Mesendoderm (in vitro differentiated cells): ENCODE data around the gene NUBPL.

ENCODE experiments used
- DNase-seq: peaks from one replicate; pipeline ENCODE4 v3.0.0; 2013
- H2AK5ac ChIP-seq: 2 replicates; pipeline ENCODE4 v1.6.1; 2013; ENCODE audit warnings: low read length, inconsistent platforms
- H2BK120ac ChIP-seq: 2 replicates; pipeline ENCODE4 v1.6.1; 2013; ENCODE audit warnings: low read depth, mild to moderate bottlenecking, low read length, moderate library complexity, mixed read lengths
- H2BK15ac ChIP-seq: replicated peaks from 2 replicates; pipeline ENCODE4 v1.6.1; 2013; ENCODE audit warnings: low read depth, mild to moderate bottlenecking, moderate library complexity
- H2BK5ac ChIP-seq: 2 replicates; pipeline ENCODE4 v1.6.1; 2013; ENCODE audit warnings: low read length, inconsistent platforms
- H3K18ac ChIP-seq: 2 replicates; pipeline ENCODE4 v1.6.1; 2013; ENCODE audit warnings: mild to moderate bottlenecking, low read length, mixed read lengths
- H3K23ac ChIP-seq: one replicate; pipeline ENCODE4 v1.6.1; 2013; ENCODE audit warnings: low read length
- H3K27ac ChIP-seq: 2 replicates; pipeline ENCODE4 v1.5.1; 2013; ENCODE audit warnings: low read depth, mild to moderate bottlenecking, inconsistent platforms, low read length, moderate library complexity
- H3K27me3 ChIP-seq: 2 replicates; pipeline ENCODE4 v1.6.1; 2013; ENCODE audit warnings: low read length, control low read depth, mild to moderate bottlenecking, inconsistent platforms; ENCODE audit not compliant: insufficient read depth, poor library complexity
- H3K36me3 ChIP-seq: 2 replicates; pipeline ENCODE4 v1.6.1; 2013; ENCODE audit warnings: low read length, inconsistent platforms; ENCODE audit not compliant: control insufficient read depth, insufficient read depth
- H3K4ac ChIP-seq: one replicate; pipeline ENCODE4 v1.6.1; 2013; ENCODE audit warnings: low read depth, mild to moderate bottlenecking, low read length, moderate library complexity
- H3K4me1 ChIP-seq: 2 replicates; pipeline ENCODE4 v1.6.1; 2013; ENCODE audit warnings: low read depth, low read length, inconsistent platforms; ENCODE audit not compliant: control insufficient read depth
- H3K4me2 ChIP-seq: 2 replicates; pipeline ENCODE4 v1.6.1; 2013; ENCODE audit warnings: low read length
- H3K4me3 ChIP-seq: 2 replicates; pipeline ENCODE4 v1.5.1; 2013; ENCODE audit warnings: mild to moderate bottlenecking, low read length
- H3K56ac ChIP-seq: one replicate; pipeline ENCODE4 v1.6.1; 2013; ENCODE audit warnings: low read length
- H3K79me1 ChIP-seq: 2 replicates; pipeline ENCODE4 v1.6.1; 2013; ENCODE audit warnings: low read length, inconsistent platforms
- H3K79me2 ChIP-seq: 2 replicates; pipeline ENCODE4 v1.6.1; 2013; ENCODE audit warnings: mild to moderate bottlenecking, low read length; ENCODE audit not compliant: control insufficient read depth, insufficient read depth
- H3K9ac ChIP-seq: 2 replicates; pipeline ENCODE4 v1.6.1; 2013; ENCODE audit warnings: low read length, inconsistent platforms
- H4K5ac ChIP-seq: one replicate; pipeline ENCODE4 v1.6.1; 2013; ENCODE audit warnings: low read length
- H4K8ac ChIP-seq: one replicate; pipeline ENCODE4 v1.6.1; 2013; ENCODE audit warnings: low read depth, mild to moderate bottlenecking, control low read depth, low read length, moderate library complexity
- WGBS: extraction: QIAGEN DNeasy Blood & Tissue Kit; methylation state at CpG from one replicate; pipeline ENCODE4 v1.1.7; 2013; ENCODE audit warnings: low lambda C conversion rate, missing lambda C conversion rate; ENCODE audit not compliant: insufficient coverage; ENCODE audit errors: extremely low coverage; 5-methylcytosine and 5-hydroxymethylcytosine counted together

Gene NUBPL

DNA sequence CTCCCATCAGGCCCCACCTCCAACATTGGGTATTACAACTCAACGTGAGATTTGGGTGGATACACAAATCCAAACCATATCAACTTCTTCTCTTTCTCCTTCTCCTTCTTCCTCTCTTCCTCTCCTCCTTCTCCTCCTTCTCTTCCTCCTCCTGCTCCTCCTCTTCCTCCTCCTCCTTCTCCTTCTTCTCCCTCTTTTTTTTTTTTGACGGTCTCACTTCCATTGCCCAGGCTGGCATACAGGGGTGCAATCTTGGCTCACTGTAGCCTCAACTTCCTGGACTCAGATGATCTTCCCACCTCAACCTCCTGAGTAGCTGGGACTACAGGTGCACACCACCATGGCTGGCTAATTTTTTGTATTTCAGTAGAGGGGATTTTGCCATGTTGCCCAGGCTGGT is 11.4 kb upstream of the NUBPL start:
- H3K18ac ChIP-seq: no peak overlapping the region
- no peaks in the 10 kb centered on the region for H3K79me1 ChIP-seq
- no peaks in the 10 kb centered on the region for H3K36me3 ChIP-seq
- no peak overlapping the region for H3K56ac ChIP-seq
- no peak overlapping the region for H3K4me3 ChIP-seq
- no peak overlapping the region for H3K9ac ChIP-seq
- no peak overlapping the region for H2AK5ac ChIP-seq
- no peak overlapping the region for H4K5ac ChIP-seq
- H2BK120ac ChIP-seq: no peak overlapping the region
- H2BK5ac ChIP-seq: no peak overlapping the region
- H3K23ac ChIP-seq: no peak overlapping the region
- no peak overlapping the region for H2BK15ac ChIP-seq
- H3K4me2 ChIP-seq: no peak overlapping the region
- no peak for DNase-seq
- no peaks in the 10 kb centered on the region for H3K4me1 ChIP-seq
- no peak overlapping the region for H4K8ac ChIP-seq
- H3K4ac ChIP-seq: no peak overlapping the region
- no CpG with 5 or more reads among the region's 2 CpGs for WGBS
- H3K79me2 ChIP-seq: no peaks in the 10 kb centered on the region
- H3K27me3 ChIP-seq: no peaks in the 10 kb centered on the region
- H3K27ac ChIP-seq: no peak overlapping the region

DNA sequence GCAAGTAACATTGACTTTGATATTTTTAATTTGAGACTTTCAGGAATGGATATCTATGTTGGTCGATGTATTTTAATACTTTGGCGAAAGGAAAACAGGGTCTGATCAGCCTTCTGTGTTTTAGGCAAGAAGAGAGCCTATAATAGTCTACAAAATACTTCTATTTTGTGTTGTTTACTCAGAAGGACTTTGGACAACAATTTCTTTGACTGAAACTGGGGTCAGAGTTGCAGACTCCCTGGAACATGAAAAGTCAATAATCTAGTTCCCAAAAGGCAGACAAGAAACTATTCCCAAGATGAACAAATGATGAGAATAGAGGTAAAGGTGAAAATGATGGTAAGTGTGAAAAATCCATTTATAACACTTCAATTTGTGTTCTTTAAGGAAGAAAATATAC is 10.6 kb upstream of the NUBPL start:
- WGBS: no CpG with 5 or more reads among the region's 2 CpGs
- no peak overlapping the region for H2BK15ac ChIP-seq
- no peak overlapping the region for H4K5ac ChIP-seq
- H3K4me3 ChIP-seq: no peak overlapping the region
- H3K18ac ChIP-seq: no peak overlapping the region
- H3K4ac ChIP-seq: no peak overlapping the region
- no peak overlapping the region for H2BK5ac ChIP-seq
- no peak overlapping the region for H4K8ac ChIP-seq
- H3K27me3 ChIP-seq: no peaks in the 10 kb centered on the region
- H3K36me3 ChIP-seq: no peaks in the 10 kb centered on the region
- H2BK120ac ChIP-seq: no peak overlapping the region
- H2AK5ac ChIP-seq: no peak overlapping the region
- no peak overlapping the region for H3K23ac ChIP-seq
- H3K4me1 ChIP-seq: no peaks in the 10 kb centered on the region
- H3K4me2 ChIP-seq: no peak overlapping the region
- no peaks in the 10 kb centered on the region for H3K79me2 ChIP-seq
- H3K56ac ChIP-seq: no peak overlapping the region
- no peaks in the 10 kb centered on the region for H3K79me1 ChIP-seq
- no peak for DNase-seq
- no peak overlapping the region for H3K27ac ChIP-seq
- no peak overlapping the region for H3K9ac ChIP-seq

DNA sequence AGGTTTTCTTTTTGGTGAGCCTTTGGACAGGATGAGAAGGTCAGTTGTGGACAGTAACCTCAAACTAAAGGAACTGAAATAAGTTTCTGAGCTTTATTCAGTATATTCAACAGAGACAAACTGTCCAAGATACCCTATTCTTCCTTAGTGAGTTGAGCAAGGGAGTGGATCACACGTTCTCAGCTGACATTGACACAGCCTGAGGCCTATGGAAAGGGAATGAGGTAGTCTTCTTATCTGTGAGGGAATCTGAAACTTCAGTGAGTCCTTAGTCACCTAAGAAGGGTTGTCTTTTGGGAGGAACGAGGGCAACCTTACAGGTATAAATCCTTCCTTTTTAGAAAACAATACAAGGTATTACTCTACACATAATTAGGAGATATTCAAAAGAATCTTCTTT is 5.0 kb upstream of the NUBPL start:
- H3K4me1 ChIP-seq: no peaks in the 10 kb centered on the region
- no peak overlapping the region for H2BK5ac ChIP-seq
- no peaks in the 10 kb centered on the region for H3K36me3 ChIP-seq
- no peak overlapping the region for H3K18ac ChIP-seq
- no peaks in the 10 kb centered on the region for H3K27me3 ChIP-seq
- DNase-seq: peak; percentile 42
- H3K27ac ChIP-seq: no peak overlapping the region
- H3K56ac ChIP-seq: no peak overlapping the region
- H3K4me2 ChIP-seq: no peak overlapping the region
- no CpG with 5 or more reads among the region's 2 CpGs for WGBS
- H2AK5ac ChIP-seq: no peak overlapping the region
- H3K9ac ChIP-seq: no peak overlapping the region
- H3K4me3 ChIP-seq: no peak overlapping the region
- no peak overlapping the region for H2BK15ac ChIP-seq
- no peak overlapping the region for H4K5ac ChIP-seq
- H3K79me2 ChIP-seq: no peaks in the 10 kb centered on the region
- H3K4ac ChIP-seq: no peak overlapping the region
- H3K23ac ChIP-seq: no peak overlapping the region
- no peak overlapping the region for H2BK120ac ChIP-seq
- H3K79me1 ChIP-seq: no peaks in the 10 kb centered on the region
- no peak overlapping the region for H4K8ac ChIP-seq

DNA sequence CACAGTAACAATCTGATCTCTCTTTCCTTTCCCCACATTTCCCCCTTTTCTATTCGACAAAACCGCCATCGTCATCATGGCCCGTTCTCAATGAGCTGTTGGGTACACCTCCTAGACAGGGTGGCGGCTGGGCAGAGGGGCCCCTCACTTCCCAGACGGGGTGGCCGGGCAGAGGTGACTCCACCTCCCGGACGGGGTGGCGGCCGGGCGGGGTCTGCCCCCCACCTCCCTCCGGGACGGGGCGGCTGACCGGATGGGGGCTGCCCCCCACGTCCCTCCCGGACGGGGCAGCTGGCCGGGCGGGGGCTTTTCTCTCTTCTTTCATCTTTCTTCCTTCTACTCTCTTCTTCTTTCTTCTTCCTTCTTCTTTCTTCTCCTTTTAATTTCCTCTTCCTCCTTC is 1.3 kb upstream of the NUBPL start:
- DNase-seq: no peak
- no peak overlapping the region for H2BK15ac ChIP-seq
- no peak overlapping the region for H3K9ac ChIP-seq
- H3K36me3 ChIP-seq: no peaks in the 10 kb centered on the region
- H3K79me1 ChIP-seq: no peaks in the 10 kb centered on the region
- H3K4me2 ChIP-seq: no peak overlapping the region
- WGBS: no CpG with 5 or more reads among the region's 21 CpGs
- H3K56ac ChIP-seq: no peak overlapping the region
- H3K4me1 ChIP-seq: no peaks in the 10 kb centered on the region
- H3K4ac ChIP-seq: no peak overlapping the region
- H2BK5ac ChIP-seq: no peak overlapping the region
- H3K27me3 ChIP-seq: no peaks in the 10 kb centered on the region
- no peak overlapping the region for H3K23ac ChIP-seq
- no peak overlapping the region for H3K27ac ChIP-seq
- no peak overlapping the region for H2AK5ac ChIP-seq
- no peak overlapping the region for H4K5ac ChIP-seq
- H3K4me3 ChIP-seq: no peak overlapping the region
- no peak overlapping the region for H3K18ac ChIP-seq
- no peak overlapping the region for H2BK120ac ChIP-seq
- no peak overlapping the region for H4K8ac ChIP-seq
- H3K79me2 ChIP-seq: no peaks in the 10 kb centered on the region

DNA sequence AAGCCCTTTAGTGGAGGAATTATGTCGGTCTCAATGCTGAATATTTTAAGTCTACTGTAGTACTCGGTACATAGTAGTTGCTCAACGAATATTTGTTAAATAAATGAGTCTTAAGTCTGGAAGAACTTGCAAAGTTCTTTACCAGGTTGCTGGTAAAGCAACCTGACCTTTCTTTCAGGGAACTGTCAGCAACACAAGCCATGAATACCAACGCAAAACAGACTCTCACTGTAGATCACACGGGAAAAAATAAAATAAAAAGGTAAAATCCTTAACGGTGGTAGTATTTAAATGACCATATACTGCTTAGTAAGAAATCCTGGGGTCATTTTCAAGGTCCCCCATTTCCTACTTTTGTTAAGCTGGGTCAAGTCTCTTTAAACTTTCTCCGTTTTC is 447 bp upstream of the NUBPL start:
- Histone ChIP-seq H4K5ac (no peak overlapping the region), H3K9ac (peak overlapping the region; percentile 11), H4K8ac (no peak overlapping the region), H3K79me2 (no peaks in the 10 kb centered on the region), H3K23ac (no peak overlapping the region), H3K4me3 (no peak overlapping the region), H2AK5ac (no peak overlapping the region), H3K36me3 (no peaks in the 10 kb centered on the region), H3K27ac (no peak overlapping the region), H3K79me1 (no peaks in the 10 kb centered on the region), H2BK120ac (no peak overlapping the region), H3K56ac (no peak overlapping the region), H3K27me3 (no peaks in the 10 kb centered on the region), H3K4me2 (no peak overlapping the region), H2BK15ac (no peak overlapping the region), H3K18ac (no peak overlapping the region), H2BK5ac (no peak overlapping the region), H3K4ac (no peak overlapping the region), H3K4me1 (no peaks in the 10 kb centered on the region)
- WGBS: no CpG with 5 or more reads among the region's 7 CpGs
- DNase-seq: peak; percentile 29

DNA sequence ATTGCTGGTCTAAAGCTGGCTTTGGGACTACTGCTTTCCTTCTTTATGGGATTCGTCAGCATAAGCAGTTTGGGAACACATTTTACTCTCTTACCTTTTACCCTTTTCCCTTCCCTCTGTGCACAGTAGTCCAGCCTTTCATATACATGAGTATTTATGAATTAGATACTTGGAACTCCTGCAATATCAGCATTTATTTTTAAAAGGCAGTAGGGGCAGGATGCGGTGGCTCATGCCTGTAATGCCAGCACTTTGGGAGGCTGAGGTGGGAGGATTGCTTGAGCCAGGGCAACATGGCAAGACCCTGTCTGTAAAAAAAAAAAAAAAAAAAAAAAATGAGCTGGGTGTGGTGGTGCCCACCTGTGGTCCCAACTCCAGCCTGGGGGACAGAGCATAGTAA is 3.0 kb downstream of the NUBPL start:
- H4K5ac ChIP-seq: no peak overlapping the region
- no peaks in the 10 kb centered on the region for H3K36me3 ChIP-seq
- H3K4me1 ChIP-seq: no peaks in the 10 kb centered on the region

More for the DNA sequence above, 3.0 kb downstream of the NUBPL start:
- no CpG with 5 or more reads among the region's 2 CpGs for WGBS
- Histone ChIP-seq H3K4me2 (no peak overlapping the region), H3K27ac (no peak overlapping the region), H3K56ac (no peak overlapping the region), H3K79me2 (no peaks in the 10 kb centered on the region), H2BK120ac (no peak overlapping the region), H2BK15ac (no peak overlapping the region), H3K4me3 (no peak overlapping the region), H3K27me3 (no peaks in the 10 kb centered on the region), H2AK5ac (no peak overlapping the region), H3K9ac (no peak overlapping the region), H3K4ac (no peak overlapping the region), H3K79me1 (no peaks in the 10 kb centered on the region), H3K18ac (no peak overlapping the region), H3K23ac (no peak overlapping the region), H4K8ac (no peak overlapping the region), H2BK5ac (no peak overlapping the region)
- no peak for DNase-seq
